Keratinocyte (primary cell): ENCODE measurements around the gene SEL1L2. TPM values are rescaled to one million over a fixed set of nuclear protein-coding genes. Genes with fewer than 3 reads are reported as not detected.

Experiments
- DNase-seq: peaks from one replicate; pipeline ENCODE4 v3.0.0-alpha.2; 2011; ENCODE audit warnings: low read depth, missing footprints, low spot score
- FAIRE-seq: peaks from 2 replicates; lab custom pipeline; 2011; peaks lifted over from hg19 to GRCh38; lab: Jason Lieb, UNC
- H2AFZ ChIP-seq: 2 replicates; pipeline ENCODE4 v1.6.0; 2012; ENCODE audit warnings: low read length, control low read depth, inconsistent platforms; ENCODE audit not compliant: control insufficient read depth
- H3K27ac ChIP-seq: 2 replicates; pipeline ENCODE4 v1.5.1; 2011; ENCODE audit warnings: low read length; ENCODE audit not compliant: control insufficient read depth, insufficient read depth
- H3K27me3 ChIP-seq: 3 replicates; pipeline ENCODE4 v1.6.0; 2011; ENCODE audit warnings: low read length; ENCODE audit not compliant: control insufficient read depth, insufficient read depth; ENCODE audit errors: extremely low read depth
- H3K36me3 ChIP-seq, 2 experiments: 2 replicates in 1 of 2; 3 replicates in 1 of 2; pipeline ENCODE4 v1.5.1; 2011; ENCODE audit warnings: low read length in 2 of 2, mild to moderate bottlenecking in 1 of 2; ENCODE audit not compliant: control insufficient read depth in 2 of 2, insufficient read depth in 2 of 2; ENCODE audit errors: extremely low read depth in 1 of 2
- H3K4me1 ChIP-seq: 3 replicates; pipeline ENCODE4 v1.5.1; 2011; ENCODE audit warnings: low read length; ENCODE audit not compliant: control insufficient read depth, insufficient read depth; ENCODE audit errors: extremely low read depth
- H3K4me2 ChIP-seq: 3 replicates; pipeline ENCODE4 v1.6.0; 2011; ENCODE audit warnings: low read depth, low read length; ENCODE audit not compliant: control insufficient read depth, insufficient read depth; ENCODE audit errors: extremely low read depth
- H3K4me3 ChIP-seq, 3 experiments: fragments of 200-600 bp in 1 of 3; sonication (generic) in 1 of 3; 2 replicates in 2 of 3; 3 replicates in 1 of 3; pipeline ENCODE4 v1.5.1; 2011 to 2016; ENCODE audit warnings: low read length in 3 of 3, mild to moderate bottlenecking in 3 of 3, control low read depth in 2 of 3, inconsistent platforms in 1 of 3, low read depth in 1 of 3, mixed read lengths in 1 of 3, mixed run types in 1 of 3, moderate library complexity in 1 of 3; ENCODE audit not compliant: control insufficient read depth in 2 of 3, insufficient read depth in 2 of 3; ENCODE audit errors: extremely low read depth in 1 of 3
- H3K79me2 ChIP-seq: 2 replicates; pipeline ENCODE4 v1.6.0; 2012; ENCODE audit warnings: low read length; ENCODE audit not compliant: control insufficient read depth, insufficient read depth
- H3K9ac ChIP-seq: 3 replicates; pipeline ENCODE4 v1.6.0; 2011; ENCODE audit warnings: low read length; ENCODE audit not compliant: control insufficient read depth, insufficient read depth; ENCODE audit errors: extremely low read depth
- H3K9me1 ChIP-seq: 3 replicates; pipeline ENCODE4 v1.6.0; 2011; ENCODE audit warnings: low read length; ENCODE audit not compliant: control insufficient read depth, insufficient read depth; ENCODE audit errors: extremely low read depth
- H3K9me3 ChIP-seq: 2 replicates; pipeline ENCODE4 v1.5.1; 2012; ENCODE audit warnings: low read depth, low read length; ENCODE audit not compliant: control insufficient read depth
- H4K20me1 ChIP-seq: 3 replicates; pipeline ENCODE4 v1.6.0; 2011; ENCODE audit warnings: low read length; ENCODE audit not compliant: control insufficient read depth, insufficient read depth; ENCODE audit errors: extremely low read depth
- CTCF ChIP-seq, 3 experiments: IDR thresholded peaks in 1 of 3; conservative IDR thresholded peaks in 1 of 3; optimal IDR thresholded peaks in 1 of 3; 2 replicates in 2 of 3; 3 replicates in 1 of 3; pipeline versions ENCODE3 to v1.5.1; 2011; ENCODE audit warnings: low read length in 3 of 3, mild to moderate bottlenecking in 3 of 3, moderate library complexity in 2 of 3, control low read depth in 1 of 3, inconsistent platforms in 1 of 3; ENCODE audit not compliant: insufficient read depth in 2 of 3; ENCODE audit errors: extremely low read depth in 1 of 3
- EZH2 ChIP-seq: IDR thresholded peaks from one replicate; pipeline ENCODE4 v1.6.1; 2012; ENCODE audit warnings: inconsistent platforms, mild to moderate bottlenecking, low read length, moderate library complexity
- dilution Hi-C: fragments of 300-500 bp; cut with MboI; formaldehyde crosslinking; loops from one replicate; pipeline ENCODE4 v1.7.0; 2020; ENCODE audit warnings: low sequenced_read_pairs; ENCODE audit not compliant: extremely low pct_ligation_motif_present
- polyA plus RNA-seq, 5 experiments: library from polyadenylated mRNA; depleted of rRNA in 3 of 5; stranded (reverse) in 3 of 5; stranded (forward) in 1 of 5; unstranded in 1 of 5; fragments of >200 nt; gene quantifications; 1 replicate in 1 of 5; 2 replicates in 3 of 5; 3 replicates in 1 of 5; pipeline versions ENCODE4 v1.2.1 to v1.2.3, GENCODE V29; 2011 to 2012; ENCODE audit warnings: missing spikeins in 2 of 5, low read depth in 1 of 5, low replicate concordance in 1 of 5

SEL1L2 gene
- polyA plus RNA-seq, 1 donor (not counting 4 experiments of a cell fraction or from before 2014, with no cell fraction given): not detected

DNA sequence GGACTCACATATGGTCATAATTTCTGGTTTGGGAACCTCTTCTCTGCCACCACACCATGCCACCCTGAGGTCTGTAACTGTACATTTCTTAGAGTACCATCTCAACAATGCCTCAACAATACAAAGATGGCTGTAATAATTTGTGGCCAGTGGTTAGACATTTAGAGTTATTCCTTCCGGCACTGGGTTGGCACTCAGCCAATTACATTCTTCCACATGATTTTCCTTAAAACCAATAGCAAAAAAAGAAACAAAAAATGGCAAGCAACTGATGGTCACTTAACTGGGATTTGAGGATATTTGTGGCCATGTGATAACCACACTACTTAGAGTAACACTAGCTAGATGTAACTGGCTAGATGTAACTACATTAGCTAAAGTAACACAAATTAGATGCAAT lies 79.9 kb downstream of the SEL1L2 start:
- Histone ChIP-seq H3K27me3 (no peaks in the 10 kb centered on the region), H3K36me3 (no peaks in the 10 kb centered on the region), H3K4me1 (no peaks in the 10 kb centered on the region), H3K9ac (no peak overlapping the region), H3K9me3 (no peaks in the 10 kb centered on the region), H2AFZ (no peak overlapping the region), H3K79me2 (no peaks in the 10 kb centered on the region), H3K9me1 (no peaks in the 10 kb centered on the region), H4K20me1 (no peaks in the 10 kb centered on the region), H3K4me2 (no peak overlapping the region), H3K4me3 (no peak overlapping the region), H3K27ac (no peak overlapping the region)
- no peak for TF ChIP-seq CTCF (optimal IDR thresholded peaks at IDR 0.05 in 1 of 3, IDR thresholded peaks at IDR 0.05 in 1 of 3, conservative IDR thresholded peaks at IDR 0.05 in 1 of 3; ENCODE audit: extremely low read depth in 1 of 3, insufficient read depth in 2 of 3, low read length in 3 of 3)
- TF ChIP-seq EZH2: no peak
- FAIRE-seq (no peak), DNase-seq (no peak)
- dilution Hi-C loops: no loop called here

- H3K79me2 ChIP-seq: no peaks in the 10 kb centered on the region
- DNase-seq: no peak
- no peak overlapping the region for H3K27ac ChIP-seq
- no peaks in the 10 kb centered on the region for H4K20me1 ChIP-seq
- no peak for FAIRE-seq
- H3K4me2 ChIP-seq: no peak overlapping the region
- dilution Hi-C loops: no loop called here
- H3K4me1 ChIP-seq: no peaks in the 10 kb centered on the region
- H3K36me3 ChIP-seq: no peaks in the 10 kb centered on the region
- H3K9ac ChIP-seq: no peak overlapping the region
- no peaks in the 10 kb centered on the region for H3K9me3 ChIP-seq
- no peak for TF ChIP-seq CTCF (optimal IDR thresholded peaks at IDR 0.05 in 1 of 3, IDR thresholded peaks at IDR 0.05 in 1 of 3, conservative IDR thresholded peaks at IDR 0.05 in 1 of 3; ENCODE audit: extremely low read depth in 1 of 3, insufficient read depth in 2 of 3, low read length in 3 of 3)
- TF ChIP-seq EZH2: no peak
- no peaks in the 10 kb centered on the region for H3K9me1 ChIP-seq
- H3K27me3 ChIP-seq: no peaks in the 10 kb centered on the region
- no peak overlapping the region for H3K4me3 ChIP-seq
- H2AFZ ChIP-seq: no peak overlapping the region
These were observed 81.3 kb downstream of the SEL1L2 start for GRCh38 chr20:13909067-13909466.
